Islet of Langerhans (tissue), 1 donor: ENCODE measurements around the gene GBP6.
"Not testable (repeated sequence)": the region's sequence is repeated elsewhere in the genome, so short reads cannot be mapped to it uniquely, and the experiment has no call there.

Experiments used
- FAIRE-seq: peaks from one replicate; lab custom pipeline; 2011; peaks lifted over from hg19 to GRCh38; lab: Jason Lieb, UNC

The GBP6 gene

DNA sequence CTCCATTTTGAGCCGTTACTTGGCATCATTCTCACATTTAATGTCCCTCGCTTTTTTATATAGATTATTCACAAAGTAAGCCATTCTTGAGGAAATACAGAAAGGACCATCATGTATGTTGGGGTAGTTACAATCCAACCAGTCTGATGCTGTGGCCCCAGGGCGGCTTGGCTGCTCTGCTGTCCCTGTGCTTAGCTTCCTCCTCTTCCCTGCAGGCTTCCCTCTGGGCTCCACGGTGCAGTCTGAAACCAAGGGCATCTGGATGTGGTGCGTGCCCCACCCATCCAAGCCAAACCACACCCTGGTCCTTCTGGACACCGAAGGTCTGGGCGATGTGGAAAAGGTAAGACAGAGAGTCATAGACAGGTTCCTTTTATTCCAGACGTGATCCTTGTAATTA is 5.5 kb downstream of the GBP6 start:
- FAIRE-seq: no peak

DNA sequence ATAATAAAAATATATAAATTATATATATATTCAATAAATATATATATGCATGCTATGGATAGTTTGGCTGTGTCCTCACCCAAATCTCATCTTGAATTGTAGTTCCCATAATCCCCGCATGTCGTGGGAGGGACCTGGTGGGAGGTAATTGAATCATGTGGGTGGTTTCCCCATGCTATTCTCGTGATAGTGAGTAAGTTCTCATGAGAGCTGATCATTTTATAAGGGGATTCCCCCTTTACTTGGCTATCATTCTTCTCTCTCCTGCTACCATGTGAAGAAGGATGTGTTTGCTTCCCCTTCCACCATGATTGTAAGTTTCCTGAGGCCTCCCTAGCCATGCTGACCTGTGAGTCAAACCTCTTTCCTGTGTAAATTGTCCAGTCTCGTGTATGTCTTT is 10.0 kb downstream of the GBP6 start:
- not testable (repeated sequence) for FAIRE-seq

DNA sequence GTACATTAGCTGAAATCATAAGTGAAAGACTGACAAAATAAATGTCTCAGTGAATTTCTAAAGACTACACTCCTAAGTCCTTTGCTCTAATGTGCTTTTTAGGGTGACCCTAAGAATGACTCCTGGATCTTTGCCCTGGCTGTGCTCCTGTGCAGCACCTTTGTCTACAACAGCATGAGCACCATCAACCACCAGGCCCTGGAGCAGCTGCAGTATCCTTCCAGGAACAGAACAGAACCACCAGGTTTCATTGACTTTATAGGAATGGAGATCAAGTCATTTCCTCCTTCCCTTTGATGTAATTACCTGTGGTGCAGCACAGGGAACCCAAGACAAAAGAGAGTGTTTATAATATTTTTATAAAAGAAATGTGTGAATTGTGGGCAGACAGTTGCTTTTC is 14.1 kb downstream of the GBP6 start:
- no peak for FAIRE-seq

DNA sequence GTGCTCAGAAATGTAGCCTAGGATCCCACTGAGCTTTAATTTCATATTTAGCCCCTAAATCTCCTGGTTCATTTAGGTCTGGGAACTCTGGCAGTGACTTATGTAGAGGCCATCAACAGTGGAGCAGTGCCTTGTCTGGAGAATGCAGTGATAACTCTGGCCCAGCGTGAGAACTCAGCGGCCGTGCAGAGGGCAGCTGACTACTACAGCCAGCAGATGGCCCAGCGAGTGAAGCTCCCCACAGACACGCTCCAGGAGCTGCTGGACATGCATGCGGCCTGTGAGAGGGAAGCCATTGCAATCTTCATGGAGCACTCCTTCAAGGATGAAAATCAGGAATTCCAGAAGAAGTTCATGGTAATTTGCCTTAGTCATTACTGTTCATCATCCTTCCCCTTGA is 17.8 kb downstream of the GBP6 start:
- no peak for FAIRE-seq

DNA sequence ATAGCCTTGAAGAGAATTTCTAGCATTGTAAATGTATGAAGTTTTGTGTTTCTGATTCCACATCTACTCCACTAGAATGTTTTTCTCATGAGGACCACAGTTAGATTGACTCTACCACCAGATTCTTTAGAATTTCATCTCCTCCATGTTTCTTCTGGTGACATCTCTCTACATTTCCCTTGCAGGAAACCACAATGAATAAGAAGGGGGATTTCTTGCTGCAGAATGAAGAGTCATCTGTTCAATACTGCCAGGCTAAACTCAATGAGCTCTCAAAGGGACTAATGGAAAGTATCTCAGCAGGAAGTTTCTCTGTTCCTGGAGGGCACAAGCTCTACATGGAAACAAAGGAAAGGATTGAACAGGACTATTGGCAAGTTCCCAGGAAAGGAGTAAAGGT is 18.6 kb downstream of the GBP6 start:
- no peak for FAIRE-seq

DNA sequence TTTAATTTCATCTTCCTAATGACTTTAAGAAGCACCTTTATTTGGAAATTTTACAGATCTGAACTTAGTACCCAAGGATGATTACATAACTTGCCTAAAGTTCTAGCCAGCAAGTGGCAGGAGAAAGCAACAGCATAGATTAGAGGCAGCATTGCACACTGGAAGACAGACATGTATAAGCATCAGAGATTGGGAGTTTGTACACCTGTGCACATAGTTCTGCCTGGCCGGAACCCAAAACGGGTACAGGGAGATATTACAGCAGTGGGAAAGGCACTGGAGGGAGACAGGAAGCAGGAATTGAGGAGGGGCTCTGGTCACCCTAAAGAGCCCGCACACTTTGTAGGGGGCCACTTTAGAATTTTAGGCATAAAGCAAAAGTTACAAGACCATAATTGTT is 19.3 kb downstream of the GBP6 start:
- no peak for FAIRE-seq

DNA sequence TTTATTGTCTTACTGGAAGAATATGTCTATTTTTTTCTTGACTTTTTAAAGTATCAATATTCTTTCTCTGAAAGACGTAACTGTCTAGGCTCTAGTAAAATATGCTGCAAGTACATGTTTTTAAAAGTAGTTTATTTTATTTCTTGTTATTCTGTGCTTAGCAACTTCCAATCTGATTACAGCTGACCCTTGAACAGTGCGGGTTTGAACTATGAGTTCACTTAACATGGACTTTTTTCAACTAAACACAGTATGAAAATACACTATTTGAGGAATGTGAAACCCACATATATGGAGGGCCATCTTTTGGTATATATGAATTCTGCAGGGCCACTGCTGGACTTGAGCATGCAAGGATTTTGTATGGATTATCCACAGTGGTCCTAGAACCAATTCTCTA is 26.8 kb downstream of the GBP6 start:
- FAIRE-seq: no peak

DNA sequence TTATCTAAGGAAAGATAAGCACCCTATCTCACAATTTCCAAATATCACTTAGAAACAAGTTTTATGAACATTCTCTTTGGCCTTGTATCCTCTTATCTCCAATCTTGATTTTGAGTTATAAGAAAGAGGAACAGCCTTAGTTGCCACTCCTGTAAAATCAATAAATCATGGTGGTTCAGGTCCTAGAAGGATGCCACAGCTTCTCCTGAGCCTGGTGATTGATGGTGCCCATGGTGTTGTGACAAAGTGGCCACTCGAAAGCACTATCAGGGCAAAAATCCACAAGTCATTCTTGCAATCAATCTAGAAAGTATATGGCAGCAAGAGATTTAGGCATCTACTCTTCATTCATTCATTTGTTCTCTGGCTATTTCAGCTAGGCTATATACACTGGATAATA is 27.8 kb downstream of the GBP6 start:
- no peak for FAIRE-seq

DNA sequence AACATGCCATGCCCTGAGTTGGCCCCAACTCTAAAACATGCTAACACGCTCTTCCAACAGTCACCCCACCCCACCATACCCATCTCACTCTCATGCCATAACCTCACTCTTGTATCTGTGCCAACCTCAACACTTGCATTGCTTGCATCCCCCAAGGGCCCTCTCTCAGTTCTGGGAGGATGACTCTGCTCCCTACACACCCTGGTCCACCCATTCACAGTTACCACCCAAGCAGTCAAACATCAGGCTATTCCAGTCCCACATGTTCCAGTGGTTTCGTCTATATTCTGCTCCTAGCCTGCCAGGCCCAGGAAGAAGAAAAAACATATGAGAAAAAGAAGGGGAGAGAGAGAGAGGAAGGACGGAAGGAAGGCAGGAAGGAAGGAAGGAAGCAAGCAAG is 31.0 kb downstream of the GBP6 start:
- no peak for FAIRE-seq

DNA sequence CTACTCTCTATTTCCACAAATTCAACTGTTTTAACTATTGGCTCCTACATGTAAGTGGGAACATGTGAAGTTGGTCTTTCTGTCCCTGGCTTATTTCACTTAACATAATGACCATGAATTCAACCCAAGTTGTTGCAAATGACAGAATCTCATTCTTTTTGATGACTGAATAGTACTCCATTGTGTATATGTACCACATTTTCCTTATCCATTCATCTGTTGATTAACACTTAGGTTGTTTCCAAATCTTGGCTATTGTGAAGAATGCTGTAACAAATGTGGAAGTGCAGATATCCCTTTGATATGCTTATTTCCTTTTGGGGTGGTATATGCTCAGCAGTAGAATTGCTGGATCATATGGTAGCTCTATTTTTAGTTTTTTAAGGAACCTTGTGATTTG is 33.0 kb downstream of the GBP6 start:
- FAIRE-seq: no peak

DNA sequence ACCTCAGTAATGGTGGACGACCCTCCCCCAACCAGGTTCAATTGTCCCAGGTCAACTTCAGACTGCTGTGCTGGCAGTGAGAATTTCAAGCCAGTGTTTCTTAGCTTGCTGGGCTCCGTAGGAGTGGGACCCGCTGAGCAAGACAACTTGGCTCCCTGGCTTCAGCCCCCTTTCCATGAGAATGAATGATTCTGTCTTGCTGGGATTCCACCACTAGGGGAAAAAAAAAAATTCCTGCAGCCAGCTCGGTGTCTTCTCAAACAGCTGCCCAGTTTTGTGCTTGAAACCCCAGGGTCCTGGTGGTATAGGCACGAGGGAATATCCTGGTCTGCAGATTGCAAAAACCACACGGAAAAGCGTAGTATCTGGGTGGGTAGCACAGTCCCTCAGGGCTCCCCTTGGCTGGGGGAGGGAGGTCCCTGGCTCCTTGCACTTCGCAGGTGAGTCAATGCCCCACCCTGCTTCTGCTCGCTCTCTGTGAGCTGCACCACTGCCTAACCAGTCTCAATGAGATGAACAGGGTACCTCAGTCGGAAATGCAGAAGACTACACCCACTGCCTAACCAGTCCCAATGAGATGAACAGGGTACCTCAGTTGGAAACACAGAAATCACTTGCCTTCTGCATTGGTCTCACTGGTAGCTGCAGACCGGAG is 41.5 kb downstream of the GBP6 start:
- FAIRE-seq: no peak

DNA sequence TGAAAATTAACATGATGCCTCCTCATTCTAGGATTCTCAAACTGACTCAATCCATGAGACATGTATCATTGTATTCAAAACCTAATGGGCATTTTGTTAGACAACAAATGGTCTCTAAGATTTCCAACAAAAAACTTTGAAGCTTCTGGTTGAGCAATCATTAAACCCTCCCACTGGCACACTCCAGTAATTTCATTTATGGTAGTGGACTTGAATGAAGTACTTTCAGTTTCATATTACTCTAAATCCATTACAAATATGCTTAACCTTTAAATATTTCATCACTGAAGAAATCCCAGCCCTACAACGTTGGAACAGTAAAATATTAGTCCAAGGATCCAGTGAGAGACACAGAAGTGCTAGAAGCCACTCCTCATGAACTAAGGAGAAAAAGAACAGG is 43.5 kb downstream of the GBP6 start:
- FAIRE-seq: no peak

DNA sequence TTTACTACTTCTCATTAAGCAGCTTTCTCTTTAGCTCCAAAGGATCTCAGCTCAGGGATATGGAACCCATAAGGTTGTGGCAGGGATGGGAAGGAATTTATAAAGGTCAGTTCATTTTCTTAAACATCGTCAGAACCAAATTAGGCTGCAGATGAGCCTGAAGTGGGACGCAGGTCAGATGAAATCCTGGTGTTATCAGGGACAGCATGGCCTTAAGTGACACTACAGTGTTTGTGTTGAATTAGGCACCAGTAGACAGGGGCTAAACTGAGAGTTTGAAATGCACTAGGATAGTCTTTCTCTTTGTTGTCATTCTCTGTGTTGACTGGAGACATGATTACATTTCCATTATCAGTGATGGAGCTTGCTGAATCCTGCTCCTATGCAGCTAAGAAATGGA is 43.9 kb downstream of the GBP6 start:
- not testable (repeated sequence) for FAIRE-seq

DNA sequence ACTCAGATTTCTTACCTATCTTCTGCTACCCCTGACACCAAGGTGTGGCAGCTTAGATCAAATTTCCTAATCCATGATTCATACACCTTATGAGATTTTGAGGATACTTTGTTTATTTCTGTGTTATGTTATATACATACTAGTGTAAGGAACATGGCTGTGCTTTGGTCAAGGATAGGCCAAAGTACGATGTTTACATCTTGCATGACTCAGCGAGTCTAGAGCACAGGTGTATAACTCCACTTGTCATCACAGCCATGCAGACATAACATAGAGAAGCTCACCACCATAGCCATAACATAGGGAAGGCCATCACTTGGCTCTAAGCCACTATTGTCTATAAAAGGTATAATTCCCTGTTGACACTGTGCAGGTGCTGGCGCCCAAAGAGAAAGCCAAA is 61.2 kb downstream of the GBP6 start:
- no peak for FAIRE-seq

DNA sequence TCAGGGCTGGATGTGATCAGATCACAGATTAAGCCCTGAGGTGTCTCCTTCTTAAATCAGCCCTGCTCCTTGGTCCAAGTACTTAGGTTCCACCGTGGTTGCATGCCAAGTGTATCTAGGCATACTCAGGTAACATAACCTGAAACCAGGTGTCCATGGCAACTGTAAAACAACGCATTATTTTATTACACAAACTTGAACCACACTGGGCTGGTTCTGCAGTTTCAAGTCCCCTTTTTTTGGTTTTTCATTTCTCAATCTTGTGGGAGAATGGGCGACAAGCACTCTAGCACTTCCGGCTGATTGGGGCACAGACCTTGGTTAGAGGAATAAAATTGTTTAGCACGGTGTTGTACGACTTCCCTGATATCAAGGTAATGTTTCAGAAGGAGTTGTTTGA is 65.2 kb downstream of the GBP6 start:
- FAIRE-seq: no peak

DNA sequence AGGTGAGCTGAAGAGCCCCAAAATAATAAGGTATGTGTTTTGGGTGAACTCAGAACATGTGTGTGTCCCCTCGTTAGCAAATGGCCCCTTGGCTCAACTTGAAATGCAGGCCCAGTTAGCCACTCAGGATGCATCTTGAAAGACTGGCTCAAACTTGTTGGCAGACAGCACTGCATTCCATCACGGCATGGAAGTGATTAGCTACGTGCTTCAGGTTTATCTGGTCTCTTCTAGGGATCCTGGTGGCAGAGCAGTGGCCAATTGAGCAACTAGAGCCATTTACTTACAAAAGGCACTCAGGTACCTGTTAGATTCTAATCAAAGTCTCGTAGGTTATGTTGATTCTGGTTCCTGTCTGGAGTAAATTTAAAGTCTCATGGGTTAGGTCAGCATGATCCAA is 65.8 kb downstream of the GBP6 start:
- not testable (repeated sequence) for FAIRE-seq

DNA sequence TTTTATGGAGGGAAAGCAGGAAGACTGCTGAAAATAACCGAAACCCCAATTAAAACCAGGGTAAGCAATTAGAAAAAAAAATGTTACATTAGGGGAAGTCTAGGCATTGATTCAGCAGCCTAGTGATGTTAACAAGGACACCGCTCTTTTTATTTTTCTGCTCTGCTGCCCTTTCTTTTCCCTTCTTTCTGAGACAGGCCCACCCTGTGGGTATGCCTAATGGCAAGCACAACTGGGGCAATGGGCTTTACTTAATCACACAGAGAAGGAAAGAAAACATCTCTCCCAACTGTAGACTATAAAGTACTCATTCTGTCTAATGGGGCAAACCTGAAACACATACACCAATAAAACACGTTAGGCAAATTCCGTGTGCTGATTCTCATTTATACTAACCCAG is 69.6 kb downstream of the GBP6 start:
- FAIRE-seq: no peak

DNA sequence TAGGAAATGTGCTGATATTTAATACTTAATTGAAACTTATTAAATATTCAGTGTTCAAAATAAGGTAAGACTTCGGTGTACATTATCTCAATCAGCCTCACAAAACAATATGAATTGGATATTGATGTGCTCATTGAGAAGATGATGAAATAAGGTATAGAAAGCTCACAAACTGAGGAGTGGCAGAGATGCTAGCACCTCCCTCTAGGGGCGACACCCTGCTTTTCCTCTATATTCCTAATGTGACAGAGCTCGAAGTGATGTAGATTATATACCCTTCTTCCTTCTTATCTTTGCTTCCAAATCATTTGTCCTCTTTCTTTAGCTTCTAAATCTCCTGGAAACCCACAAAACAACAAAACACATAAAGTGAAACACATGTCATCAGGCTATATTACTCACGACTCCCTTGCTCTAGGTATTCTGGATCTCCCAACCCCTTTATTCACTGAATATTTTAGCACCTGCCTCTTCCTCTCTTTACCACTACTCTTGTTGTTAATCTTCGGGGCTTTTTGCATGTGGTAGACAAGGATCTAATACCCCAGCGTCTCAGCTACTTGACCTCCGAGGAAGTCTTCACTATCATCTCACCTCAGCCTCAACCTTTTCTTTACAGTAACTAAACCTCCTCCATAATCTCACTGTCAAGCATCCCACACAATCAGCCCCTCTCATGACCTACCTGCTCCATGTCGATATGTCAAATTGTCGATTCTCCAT is 70.4 kb downstream of the GBP6 start:
- FAIRE-seq: not testable (repeated sequence)
